ENCODE data around the gene SERINC5. TPM values are rescaled to one million over a fixed set of nuclear protein-coding genes. Genes with fewer than 3 reads are reported as not detected.

SERINC5 gene
- total and polyA plus RNA-seq, 4 donors = 6.2 to 84.5 (median 23.9) TPM

DNA sequence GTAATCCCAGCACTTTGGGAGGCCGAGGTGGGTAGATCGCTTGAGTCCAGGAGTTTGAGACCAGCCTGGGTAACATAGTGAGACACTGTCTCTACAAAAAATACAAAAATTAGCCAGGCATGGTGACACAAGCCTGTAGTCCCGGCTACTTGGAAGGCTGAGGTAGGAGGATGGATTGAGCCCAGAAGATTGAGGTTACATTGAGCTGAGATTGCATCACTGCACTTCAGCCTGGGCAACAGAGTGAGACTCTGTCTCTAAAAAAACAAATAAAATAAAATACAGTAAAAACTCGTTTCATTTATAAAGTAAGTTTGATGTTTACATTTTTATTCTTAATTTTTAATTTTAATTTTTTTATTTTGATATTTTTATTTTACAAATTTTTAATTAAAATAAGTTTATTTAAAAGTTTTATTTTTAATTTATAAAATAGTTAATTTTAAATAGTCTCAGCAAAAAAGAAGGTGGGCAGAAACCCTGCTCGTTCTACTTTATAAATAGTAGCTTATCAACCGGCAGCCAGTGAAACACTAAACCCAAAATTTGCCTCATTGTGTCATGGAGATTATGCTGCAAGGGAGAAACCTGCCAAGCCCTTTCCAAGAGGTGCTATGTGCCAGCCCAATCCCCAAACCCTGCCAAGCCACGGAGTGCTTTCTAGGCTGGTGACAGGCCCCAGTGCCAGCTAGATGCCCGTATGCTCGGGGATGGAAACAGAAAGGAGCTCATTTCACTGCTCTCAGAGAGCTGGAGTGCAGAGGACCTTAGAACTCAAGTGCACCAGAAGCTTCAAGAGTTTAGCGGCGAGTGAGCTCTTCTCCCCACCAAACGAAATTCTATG is 38.9 kb downstream of the SERINC5 start:
- TF ChIP-seq, protein P1, sequence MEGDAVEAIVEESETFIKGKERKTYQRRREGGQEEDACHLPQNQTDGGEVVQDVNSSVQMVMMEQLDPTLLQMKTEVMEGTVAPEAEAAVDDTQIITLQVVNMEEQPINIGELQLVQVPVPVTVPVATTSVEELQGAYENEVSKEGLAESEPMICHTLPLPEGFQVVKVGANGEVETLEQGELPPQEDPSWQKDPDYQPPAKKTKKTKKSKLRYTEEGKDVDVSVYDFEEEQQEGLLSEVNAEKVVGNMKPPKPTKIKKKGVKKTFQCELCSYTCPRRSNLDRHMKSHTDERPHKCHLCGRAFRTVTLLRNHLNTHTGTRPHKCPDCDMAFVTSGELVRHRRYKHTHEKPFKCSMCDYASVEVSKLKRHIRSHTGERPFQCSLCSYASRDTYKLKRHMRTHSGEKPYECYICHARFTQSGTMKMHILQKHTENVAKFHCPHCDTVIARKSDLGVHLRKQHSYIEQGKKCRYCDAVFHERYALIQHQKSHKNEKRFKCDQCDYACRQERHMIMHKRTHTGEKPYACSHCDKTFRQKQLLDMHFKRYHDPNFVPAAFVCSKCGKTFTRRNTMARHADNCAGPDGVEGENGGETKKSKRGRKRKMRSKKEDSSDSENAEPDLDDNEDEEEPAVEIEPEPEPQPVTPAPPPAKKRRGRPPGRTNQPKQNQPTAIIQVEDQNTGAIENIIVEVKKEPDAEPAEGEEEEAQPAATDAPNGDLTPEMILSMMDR (IDR thresholded peaks at IDR 0.05; ENCODE audit: control extremely low read depth, extremely low read depth) = no peak
- Histone ChIP-seq H3K27me3 (ENCODE audit: control insufficient read depth in 3 of 3, insufficient read depth in 3 of 3, low read length in 2 of 3) (no peaks in the 10 kb centered on the region), H3K9ac (ENCODE audit: insufficient read depth in 1 of 2, low read length in 2 of 2) (no peak overlapping the region), H3K36me3 (ENCODE audit: control insufficient read depth in 4 of 4, insufficient read depth in 4 of 4, low read length in 4 of 4) (peaks cover 0 to 3% (median 0%) of the 10 kb centered on the region in 4 donors), H3K27ac (ENCODE audit: low read depth in 1 of 2, low read length in 1 of 2) (peak overlapping the region in 1 of 2 donors; percentile 55), H3K4me1 (ENCODE audit: control insufficient read depth in 5 of 5, insufficient read depth in 5 of 5, low read length in 5 of 5) (peaks cover 4 to 17% (median 12%) of the 10 kb centered on the region in 5 donors), H3K9me3 (ENCODE audit: control insufficient read depth in 4 of 4, insufficient read depth in 3 of 4, low read length in 3 of 4) (no peaks in the 10 kb centered on the region), H3K4me3 (no peak overlapping the region)
- ATAC-seq (ENCODE audit: insufficient read depth, low FRiP score) = peak; percentile 85
- DNase-seq = peak in 1 of 3 donors; percentile 27
- 57 to 58% methylated on average over 12 of the region's 12 CpGs for WGBS, 2 donors

DNA sequence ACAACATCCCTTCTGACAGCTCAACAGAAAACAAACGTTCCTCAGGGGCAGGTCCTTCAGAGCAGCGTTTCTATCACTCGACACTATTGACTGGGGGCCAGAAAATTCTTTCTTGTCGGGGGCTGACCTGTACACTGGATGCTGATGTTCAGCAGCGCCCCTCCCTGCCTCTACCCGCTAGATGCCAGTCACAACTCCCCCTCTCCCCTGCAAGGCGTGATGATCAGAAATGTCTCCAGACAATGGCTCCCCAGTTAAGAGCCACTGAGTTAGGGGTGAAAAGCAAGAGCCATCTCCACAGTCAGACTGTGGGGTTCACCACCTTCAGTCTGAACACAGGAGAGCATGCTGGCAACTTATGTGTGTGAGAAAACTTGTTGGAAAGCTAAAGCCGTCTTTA is 39.8 kb downstream of the SERINC5 start:
- Histone ChIP-seq H3K36me3 (ENCODE audit: control insufficient read depth in 4 of 4, insufficient read depth in 4 of 4, low read length in 4 of 4) (peaks cover 0 to 3% (median 0%) of the 10 kb centered on the region in 4 donors), H3K9ac (ENCODE audit: insufficient read depth in 1 of 2, low read length in 2 of 2) (no peak overlapping the region), H3K4me1 (ENCODE audit: control insufficient read depth in 5 of 5, insufficient read depth in 5 of 5, low read length in 5 of 5) (peaks cover 4 to 20% (median 12%) of the 10 kb centered on the region in 5 donors), H3K27me3 (ENCODE audit: control insufficient read depth in 3 of 3, insufficient read depth in 3 of 3, low read length in 2 of 3) (no peaks in the 10 kb centered on the region), H3K27ac (ENCODE audit: low read depth in 1 of 2, low read length in 1 of 2) (peak overlapping the region; percentile 52 to 59), H3K4me3 (no peak overlapping the region), H3K9me3 (ENCODE audit: control insufficient read depth in 4 of 4, insufficient read depth in 3 of 4, low read length in 3 of 4) (no peaks in the 10 kb centered on the region)
- no peak for DNase-seq
- TF ChIP-seq, protein P1 (IDR thresholded peaks at IDR 0.05; ENCODE audit: control extremely low read depth, extremely low read depth) = no peak
- ATAC-seq (ENCODE audit: insufficient read depth, low FRiP score) = no peak
- 40 to 59% methylated on average over 8 of the region's 8 CpGs for WGBS, 2 donors

DNA sequence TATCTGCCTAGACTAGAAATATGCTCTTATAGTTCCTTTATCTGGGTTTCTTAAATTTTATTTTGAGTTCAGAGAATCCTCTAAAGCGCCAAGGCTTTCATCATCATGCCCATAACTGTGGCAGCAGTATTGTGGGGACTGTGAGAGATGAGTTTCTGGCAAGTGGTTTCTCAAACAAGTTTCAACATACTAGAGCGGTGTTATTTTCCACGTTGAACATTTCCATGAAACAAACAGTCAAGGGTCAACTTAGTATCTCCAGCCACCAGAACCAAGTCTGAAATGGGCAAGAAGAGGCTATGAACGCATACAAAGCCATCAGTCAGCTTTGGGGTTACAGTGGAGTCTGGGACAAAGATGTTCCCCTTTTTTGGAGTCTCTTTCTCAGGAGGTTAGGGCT is 40.3 kb downstream of the SERINC5 start:
- no peak overlapping the region for H3K27ac ChIP-seq (ENCODE audit: low read depth in 1 of 2, low read length in 1 of 2)
- H3K36me3 ChIP-seq (ENCODE audit: control insufficient read depth in 4 of 4, insufficient read depth in 4 of 4, low read length in 4 of 4) = peaks cover 0 to 2% (median 0%) of the 10 kb centered on the region in 4 donors
- H3K4me3 ChIP-seq = no peak overlapping the region
- TF ChIP-seq, protein P1 (IDR thresholded peaks at IDR 0.05; ENCODE audit: control extremely low read depth, extremely low read depth) = no peak
- H3K27me3 ChIP-seq (ENCODE audit: control insufficient read depth in 3 of 3, insufficient read depth in 3 of 3, low read length in 2 of 3) = no peaks in the 10 kb centered on the region
- no peak overlapping the region for H3K9ac ChIP-seq (ENCODE audit: insufficient read depth in 1 of 2, low read length in 2 of 2)
- WGBS, 2 donors = 31 to 37% methylated on average over 4 of the region's 4 CpGs
- ATAC-seq (ENCODE audit: insufficient read depth, low FRiP score) (no peak), DNase-seq (no peak)
- H3K4me1 ChIP-seq (ENCODE audit: control insufficient read depth in 5 of 5, insufficient read depth in 5 of 5, low read length in 5 of 5) = peaks cover 4 to 20% (median 12%) of the 10 kb centered on the region in 5 donors
- H3K9me3 ChIP-seq (ENCODE audit: control insufficient read depth in 4 of 4, insufficient read depth in 3 of 4, low read length in 3 of 4) = no peaks in the 10 kb centered on the region

All from lung (tissue), 12 donors.